GM12878 (cell line): ENCODE measurements around the gene CLCN7.

Experiments
- ESRRA ChIP-seq: IDR thresholded peaks from 2 replicates; pipeline ENCODE4 v1.6.1; 2012; ENCODE audit warnings: mild to moderate bottlenecking, low read length, improper control_type of control experiment
- POLR2A ChIP-seq: IDR thresholded peaks from 2 replicates; pipeline ENCODE4 v1.6.1; 2011; ENCODE audit warnings: low read depth, mild to moderate bottlenecking, low read length
- RAD21 ChIP-seq: IDR thresholded peaks from 2 replicates; pipeline ENCODE4 v1.6.1; 2011; ENCODE audit warnings: mild to moderate bottlenecking, low read depth, low read length, moderate library complexity; ENCODE audit not compliant: insufficient read depth
- SRF ChIP-seq, 2 experiments: IDR thresholded peaks; 2 replicates each; pipeline ENCODE4 v1.6.1; 2011; ENCODE audit warnings: low read depth in 2 of 2, low read length in 2 of 2, mild to moderate bottlenecking in 1 of 2, moderate library complexity in 1 of 2

GRCh38 chr16:1453316-1453715 is 21.5 kb downstream of the CLCN7 start:
- TF ChIP-seq SRF (IDR thresholded peaks at IDR 0.05; ENCODE audit: low read depth in 2 of 2, low read length in 2 of 2), result no peak
- no peak for TF ChIP-seq RAD21
- TF ChIP-seq ESRRA, result no peak
- TF ChIP-seq POLR2A, result no peak
